Measurements from ENCODE around the gene IFT43. TPM values are rescaled to one million over a fixed set of nuclear protein-coding genes. Genes with fewer than 3 reads are reported as not detected.

The IFT43 gene
- total RNA-seq, 3 donors from 2014 or later, result 21.4 to 47.2 (median 41.9) TPM

GRCh38 chr14:76065519-76065918, 80.0 kb downstream of the IFT43 start:
- Histone ChIP-seq H3K36me3 (no peaks in the 10 kb centered on the region), H3K9me3 (no peaks in the 10 kb centered on the region), H3K4me1 (no peaks in the 10 kb centered on the region), H3K27me3 (no peaks in the 10 kb centered on the region), H3K27ac (no peak overlapping the region), H3K4me3 (no peak overlapping the region)
- no peak for DNase-seq (ENCODE audit: low spot score in 2 of 2)
- intact Hi-C loops (cut with DNase I; ENCODE audit: low total_unique reads), result loop anchor here (1.0 kb wide), 1 partner anchor 8 kb away; no protein-coding TSS in a partner anchor
- TF ChIP-seq CTCF (IDR thresholded peaks at IDR 0.05) (no peak), POLR2AphosphoS5 (IDR thresholded peaks at IDR 0.05) (no peak), POLR2A (IDR thresholded peaks at IDR 0.05) (no peak)

- no peaks in the 10 kb centered on the region for H3K36me3 ChIP-seq
- intact Hi-C loops (cut with DNase I; ENCODE audit: low total_unique reads), result loop anchor here (1.0 kb wide), 1 partner anchor 17 kb away; no protein-coding TSS in a partner anchor
These were observed 82.0 kb downstream of the IFT43 start for GRCh38 chr14:76067536-76067935.

GRCh38 chr14:76073717-76074116, 88.2 kb downstream of the IFT43 start:
- TF ChIP-seq CTCF (IDR thresholded peaks at IDR 0.05) (no peak), POLR2AphosphoS5 (IDR thresholded peaks at IDR 0.05) (no peak)
- H3K36me3 ChIP-seq, result no peaks in the 10 kb centered on the region
- no peak overlapping the region for H3K4me3 ChIP-seq
- no peak for DNase-seq (ENCODE audit: low spot score in 2 of 2)
- no peaks in the 10 kb centered on the region for H3K9me3 ChIP-seq
- H3K4me1 ChIP-seq, result no peaks in the 10 kb centered on the region
- intact Hi-C loops (cut with DNase I; ENCODE audit: low total_unique reads), result loop anchor here (1.0 kb wide), 1 partner anchor 8 kb away; no protein-coding TSS in a partner anchor
- H3K27me3 ChIP-seq, result no peaks in the 10 kb centered on the region
- H3K27ac ChIP-seq, result no peak overlapping the region

More at GRCh38 chr14:76067536-76067935, 82.0 kb downstream of the IFT43 start:
- Histone ChIP-seq H3K4me3 (no peak overlapping the region), H3K4me1 (no peaks in the 10 kb centered on the region), H3K9me3 (no peaks in the 10 kb centered on the region), H3K27ac (no peak overlapping the region), H3K27me3 (no peaks in the 10 kb centered on the region)
- no peak for TF ChIP-seq POLR2AphosphoS5 (IDR thresholded peaks at IDR 0.05)
- TF ChIP-seq POLR2A (IDR thresholded peaks at IDR 0.05), result no peak
- TF ChIP-seq CTCF (IDR thresholded peaks at IDR 0.05), result no peak
- DNase-seq (ENCODE audit: low spot score in 2 of 2), result no peak

- no peaks in the 10 kb centered on the region for H3K36me3 ChIP-seq
These were observed 91.8 kb downstream of the IFT43 start for GRCh38 chr14:76077340-76077739.

GRCh38 chr14:76078501-76078900, 92.9 kb downstream of the IFT43 start:
- Histone ChIP-seq H3K4me3 (no peak overlapping the region), H3K27ac (no peak overlapping the region), H3K27me3 (no peaks in the 10 kb centered on the region), H3K36me3 (no peaks in the 10 kb centered on the region), H3K9me3 (no peaks in the 10 kb centered on the region), H3K4me1 (no peaks in the 10 kb centered on the region)
- DNase-seq (ENCODE audit: low spot score in 2 of 2), result no peak
- TF ChIP-seq CTCF (IDR thresholded peaks at IDR 0.05) (no peak), POLR2A (IDR thresholded peaks at IDR 0.05) (no peak), POLR2AphosphoS5 (IDR thresholded peaks at IDR 0.05) (no peak)
- intact Hi-C loops (cut with DNase I; ENCODE audit: low total_unique reads), result no loop called here

More at GRCh38 chr14:76077340-76077739, 91.8 kb downstream of the IFT43 start:
- DNase-seq (ENCODE audit: low spot score in 2 of 2), result no peak
- intact Hi-C loops (cut with DNase I; ENCODE audit: low total_unique reads), result no loop called here
- H3K9me3 ChIP-seq, result no peaks in the 10 kb centered on the region
- H3K4me3 ChIP-seq, result no peak overlapping the region
- H3K27ac ChIP-seq, result no peak overlapping the region
- H3K4me1 ChIP-seq, result no peaks in the 10 kb centered on the region
- TF ChIP-seq POLR2A (IDR thresholded peaks at IDR 0.05) (no peak), POLR2AphosphoS5 (IDR thresholded peaks at IDR 0.05) (no peak), CTCF (IDR thresholded peaks at IDR 0.05) (no peak)
- H3K27me3 ChIP-seq, result no peaks in the 10 kb centered on the region

All from breast epithelium (tissue), 4 donors.